GOT3 (cell line): ENCODE data around the gene CHST8.

Experiments
- DNase-seq: peaks from one replicate; lab custom pipeline; 2025; ENCODE audit warnings: mixed read lengths; lab: John Stamatoyannopoulos, UW

The CHST8 gene

GRCh38 chr19:33618884-33619283 lies 2.9 kb upstream of the CHST8 start:
- no peak for DNase-seq

DNA sequence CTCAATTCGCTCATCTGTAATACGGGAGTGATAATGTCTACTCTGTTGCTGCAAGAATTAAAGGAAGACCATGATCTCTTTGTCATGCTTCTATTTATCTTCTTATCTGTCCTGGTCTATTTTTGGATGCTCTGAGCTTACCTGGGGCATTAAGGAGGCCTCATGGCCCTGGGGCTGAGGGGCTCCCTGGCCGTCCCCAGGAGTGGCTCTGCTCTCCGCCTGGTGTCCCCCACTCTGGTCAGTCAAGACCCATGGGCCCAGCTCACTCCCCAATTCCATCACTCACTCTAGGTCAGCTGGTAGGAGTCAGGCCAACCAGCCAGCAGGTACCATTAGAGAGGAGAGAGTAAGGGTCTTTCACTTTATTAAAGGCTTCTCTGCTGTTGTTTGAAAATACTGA lies 1.1 kb upstream of the CHST8 start:
- DNase-seq: no peak

GRCh38 chr19:33621065-33621785 lies 528 bp upstream of the CHST8 start:
- DNase-seq: no peak

- no peak for DNase-seq
Observed at GRCh38 chr19:33622505-33622808, 704 bp downstream of the CHST8 start.

DNA sequence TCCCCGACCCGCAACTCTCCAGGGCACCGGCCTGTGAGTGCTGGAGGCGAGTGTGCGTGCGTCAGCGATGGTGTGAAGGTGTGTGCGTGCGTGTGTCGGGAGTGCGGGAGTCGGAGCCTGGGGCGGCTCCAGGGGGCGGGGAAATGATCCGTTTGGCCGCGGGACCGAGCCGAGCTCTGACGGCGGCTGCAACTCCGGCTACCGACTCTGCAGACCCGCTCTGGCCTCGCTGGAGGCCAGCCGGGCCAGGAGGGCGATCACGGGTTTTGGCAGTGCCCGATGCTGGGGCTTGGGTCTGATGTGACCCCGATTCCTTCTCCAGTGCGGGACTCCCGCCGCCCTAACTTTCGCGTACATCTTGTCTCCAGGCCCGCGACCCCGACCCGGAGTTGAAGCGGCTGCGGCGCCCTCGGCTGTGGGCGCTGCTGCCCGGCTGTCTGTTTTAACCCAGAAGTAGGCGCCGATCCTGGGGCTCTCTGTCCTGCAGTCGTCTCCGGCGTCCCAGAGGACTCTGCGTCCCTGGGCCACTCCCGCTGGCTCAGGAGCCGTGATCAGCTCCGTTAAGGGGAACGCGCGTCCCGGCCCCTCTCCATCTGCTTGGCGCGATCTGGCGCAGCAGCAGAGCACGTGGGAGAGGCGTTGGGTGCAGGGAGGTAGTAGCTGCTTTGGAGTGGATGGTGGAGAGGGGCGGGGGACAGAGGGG lies 1.2 kb downstream of the CHST8 start:
- DNase-seq: no peak

DNA sequence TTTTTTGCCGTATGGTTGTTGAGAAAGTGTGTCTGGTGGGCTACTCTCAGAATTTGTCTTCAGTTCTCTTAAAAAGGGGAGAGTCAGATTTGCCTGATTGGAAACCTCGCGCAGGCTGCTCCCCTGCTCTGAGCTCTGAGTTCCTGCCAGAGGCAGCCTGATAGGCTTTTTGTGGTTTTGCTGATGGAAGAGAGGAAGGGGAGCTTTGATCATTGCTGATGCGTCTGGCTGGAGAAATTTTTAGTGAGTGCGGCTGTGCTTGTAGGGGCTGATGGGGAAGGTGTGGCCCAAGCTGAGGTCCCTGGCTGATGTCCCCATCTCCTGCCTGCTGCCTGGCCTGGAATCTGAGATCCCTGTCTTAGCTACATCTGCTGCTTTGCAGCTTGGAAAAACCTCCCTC lies 2.8 kb downstream of the CHST8 start:
- DNase-seq: no peak

- DNase-seq: no peak
Observed at GRCh38 chr19:33627526-33627925, 5.8 kb downstream of the CHST8 start.

GRCh38 chr19:33627962-33628839 lies 6.4 kb downstream of the CHST8 start:
- DNase-seq: no peak

- DNase-seq: no peak
Observed at GRCh38 chr19:33628921-33629825, 7.4 kb downstream of the CHST8 start.

DNA sequence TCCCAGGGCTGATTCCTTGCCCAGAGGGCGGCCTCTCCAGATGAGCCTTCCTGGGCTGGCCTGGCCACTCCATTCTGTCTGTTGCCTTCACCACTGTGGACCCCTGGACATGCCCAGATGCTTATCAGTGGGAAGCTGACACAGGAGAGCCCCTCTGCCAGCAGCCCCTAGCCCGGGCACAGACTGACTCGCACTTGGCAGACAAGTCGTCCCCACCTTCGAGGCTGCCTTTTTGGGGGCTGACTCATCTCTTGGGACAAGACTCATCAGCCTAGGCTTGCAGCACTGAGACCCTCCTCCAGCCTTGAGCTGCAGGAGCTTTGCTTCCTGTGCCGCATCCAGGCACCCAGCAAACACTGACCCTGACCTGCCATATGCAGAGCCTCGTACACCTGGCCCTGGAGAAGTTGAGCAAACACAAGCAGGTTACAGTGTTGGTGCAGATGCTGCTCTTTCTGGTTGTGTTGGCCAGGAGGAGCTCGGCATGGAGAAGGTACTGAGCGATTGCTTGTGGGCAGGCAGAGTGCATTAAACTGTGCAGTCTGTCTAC lies 8.1 kb downstream of the CHST8 start:
- DNase-seq: no peak

- DNase-seq: no peak
Observed at GRCh38 chr19:33630880-33631608, 9.3 kb downstream of the CHST8 start.

DNA sequence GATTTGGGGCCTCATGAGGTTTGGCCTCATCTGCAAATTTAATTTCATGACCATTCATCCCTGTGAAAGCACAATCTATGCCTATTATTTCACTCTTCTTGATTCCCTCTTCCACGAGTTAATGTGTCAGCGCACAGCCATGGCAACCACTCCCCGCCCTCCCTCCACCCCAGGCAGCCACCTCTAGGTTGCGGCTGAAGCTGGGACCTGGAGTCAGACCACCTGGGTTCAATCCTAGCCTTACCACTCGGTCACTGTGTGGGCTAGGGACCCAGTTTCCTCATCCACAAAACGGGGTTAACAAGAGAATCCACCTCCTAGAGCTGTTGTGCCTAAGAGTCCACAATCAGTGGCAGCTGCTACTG lies 9.8 kb downstream of the CHST8 start:
- no peak for DNase-seq

GRCh38 chr19:33634361-33635091 lies 12.8 kb downstream of the CHST8 start:
- DNase-seq: no peak

DNA sequence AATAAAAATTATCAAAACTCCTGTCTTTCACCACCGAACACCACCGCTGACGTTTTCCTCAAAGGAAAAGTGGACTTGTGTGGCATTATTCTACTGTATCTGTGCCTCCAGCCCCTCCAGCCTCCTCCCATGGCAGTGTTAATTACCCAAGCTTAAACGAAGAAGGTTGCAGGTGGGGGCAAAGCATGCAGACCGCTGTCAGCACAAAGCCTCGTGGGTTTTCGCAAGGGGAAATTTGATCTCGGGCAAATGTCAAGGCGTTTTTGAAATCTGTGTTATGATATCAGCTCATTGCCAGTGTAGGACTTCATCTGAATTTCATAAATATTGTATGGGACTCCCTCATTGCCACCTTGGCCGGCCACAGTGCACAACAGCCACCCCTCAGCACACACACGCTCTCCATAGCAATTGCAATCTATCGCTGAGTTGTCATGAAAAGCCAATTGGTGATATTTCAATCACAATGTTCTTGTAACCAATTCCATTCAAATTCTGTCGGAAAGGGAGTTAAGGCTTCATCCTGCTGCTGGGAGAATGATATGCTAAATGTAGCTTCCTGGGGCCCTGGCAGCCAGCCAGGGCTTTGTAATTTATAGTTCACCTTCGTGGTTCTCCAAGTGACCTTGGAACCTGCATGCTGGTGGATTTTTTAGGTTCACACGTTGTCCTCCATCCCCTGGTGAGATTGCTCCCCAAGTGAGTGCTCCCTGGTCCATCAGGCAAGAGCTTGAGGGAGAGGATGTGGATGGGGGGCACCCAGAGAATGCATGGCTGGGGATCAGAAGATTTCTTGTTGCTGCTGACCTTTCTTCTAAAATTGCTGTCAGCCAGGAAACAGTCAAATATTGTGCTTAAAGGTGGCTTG lies 16.6 kb downstream of the CHST8 start:
- no peak for DNase-seq

- no peak for DNase-seq
Observed at GRCh38 chr19:33639035-33639681, 17.4 kb downstream of the CHST8 start.

DNA sequence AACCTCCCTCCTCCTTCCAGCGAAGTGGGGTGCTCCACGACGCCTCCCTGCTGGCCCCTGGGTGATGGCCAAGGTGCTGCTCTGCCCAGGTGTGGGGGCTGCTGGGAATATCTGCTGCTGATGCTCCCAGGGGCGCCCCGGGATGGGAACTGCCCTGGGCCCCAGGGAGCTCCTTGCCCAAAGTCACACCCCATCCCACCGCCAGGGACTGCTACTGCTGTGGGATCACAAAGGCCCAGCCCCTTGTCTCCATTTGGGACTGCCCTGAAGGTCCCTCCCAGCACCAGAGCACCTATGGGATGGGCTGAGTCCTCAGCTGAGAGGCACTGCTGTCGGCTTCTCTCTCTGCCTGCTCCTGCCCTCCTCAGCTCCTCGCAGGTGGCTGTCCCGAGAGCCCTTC lies 19.0 kb downstream of the CHST8 start:
- DNase-seq: no peak

GRCh38 chr19:33641261-33641660 lies 19.5 kb downstream of the CHST8 start:
- no peak for DNase-seq

- DNase-seq: no peak
Observed at GRCh38 chr19:33641956-33642498, 20.3 kb downstream of the CHST8 start.
